ENCODE data around the gene NEK10. TPM values are rescaled to one million over a fixed set of nuclear protein-coding genes. Genes with fewer than 3 reads are reported as not detected.

Gene NEK10
- total RNA-seq, 4 donors from 2014 or later, result 1.6 to 2.6 (median 2.0) TPM

DNA sequence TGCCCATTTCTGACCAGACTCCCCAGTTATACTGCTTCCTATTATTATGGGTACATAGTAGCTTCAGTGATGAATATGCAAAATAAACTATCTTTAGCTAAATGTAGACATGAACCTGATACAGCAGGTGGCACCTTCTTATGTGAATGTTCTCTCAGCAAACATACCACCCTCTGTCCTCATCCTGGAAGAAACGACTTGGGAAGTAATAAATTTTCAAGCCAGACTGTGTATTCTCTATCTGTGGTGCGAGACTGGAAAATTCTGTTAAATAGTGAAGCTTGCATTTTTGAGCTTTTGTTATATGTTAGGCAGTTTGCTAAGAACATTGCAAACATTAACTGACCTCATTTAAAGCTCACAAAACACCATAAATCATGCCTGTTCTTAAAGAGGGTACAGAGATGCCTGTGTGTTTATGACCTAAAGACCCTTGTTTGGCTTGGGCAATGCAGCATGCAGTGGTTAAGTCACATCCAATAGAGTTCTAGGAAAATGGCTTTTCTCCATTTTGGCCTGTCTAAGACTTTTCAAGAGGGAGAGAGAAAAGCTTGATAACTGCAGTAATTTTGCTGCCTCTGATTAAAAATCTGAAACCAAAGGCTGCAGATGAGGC is 287.1 kb downstream of the NEK10 start:
- 60 to 64% methylated on average over 2 of the region's 2 CpGs for WGBS, 2 donors
- Histone ChIP-seq H3K36me3 (no peaks in the 10 kb centered on the region), H3K27me3 (no peaks in the 10 kb centered on the region), H3K9me3 (no peaks in the 10 kb centered on the region), H3K4me3 (replicated peaks in 1 of 3) (no peak overlapping the region), H3K27ac (no peak overlapping the region), H3K4me1 (no peaks in the 10 kb centered on the region)
- DNase-seq, result no peak
- intact Hi-C loops (cut with DNase I), result no loop called here
- TF ChIP-seq, protein P1, sequence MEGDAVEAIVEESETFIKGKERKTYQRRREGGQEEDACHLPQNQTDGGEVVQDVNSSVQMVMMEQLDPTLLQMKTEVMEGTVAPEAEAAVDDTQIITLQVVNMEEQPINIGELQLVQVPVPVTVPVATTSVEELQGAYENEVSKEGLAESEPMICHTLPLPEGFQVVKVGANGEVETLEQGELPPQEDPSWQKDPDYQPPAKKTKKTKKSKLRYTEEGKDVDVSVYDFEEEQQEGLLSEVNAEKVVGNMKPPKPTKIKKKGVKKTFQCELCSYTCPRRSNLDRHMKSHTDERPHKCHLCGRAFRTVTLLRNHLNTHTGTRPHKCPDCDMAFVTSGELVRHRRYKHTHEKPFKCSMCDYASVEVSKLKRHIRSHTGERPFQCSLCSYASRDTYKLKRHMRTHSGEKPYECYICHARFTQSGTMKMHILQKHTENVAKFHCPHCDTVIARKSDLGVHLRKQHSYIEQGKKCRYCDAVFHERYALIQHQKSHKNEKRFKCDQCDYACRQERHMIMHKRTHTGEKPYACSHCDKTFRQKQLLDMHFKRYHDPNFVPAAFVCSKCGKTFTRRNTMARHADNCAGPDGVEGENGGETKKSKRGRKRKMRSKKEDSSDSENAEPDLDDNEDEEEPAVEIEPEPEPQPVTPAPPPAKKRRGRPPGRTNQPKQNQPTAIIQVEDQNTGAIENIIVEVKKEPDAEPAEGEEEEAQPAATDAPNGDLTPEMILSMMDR (IDR thresholded peaks at IDR 0.05), result no peak
- no peak for TF ChIP-seq POLR2A (IDR thresholded peaks at IDR 0.05)

DNA sequence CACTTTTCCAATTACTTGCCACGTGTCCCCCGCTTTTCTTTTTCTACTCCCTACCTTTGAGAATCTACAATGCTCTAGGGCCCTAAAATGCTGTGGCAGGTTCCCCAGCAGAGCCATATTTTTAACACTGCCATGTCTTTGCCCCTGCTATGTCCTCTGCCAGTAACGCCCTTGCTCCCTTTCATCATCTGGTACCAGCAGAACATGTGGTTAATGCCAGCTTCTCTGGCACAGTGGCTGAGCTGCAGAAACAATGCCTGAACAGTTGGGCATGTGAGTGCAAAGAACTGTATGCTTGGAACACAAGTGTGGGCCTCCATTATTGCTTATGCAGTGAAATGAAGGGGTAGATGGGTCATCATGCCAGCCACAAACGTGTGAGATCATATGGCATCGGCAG is 287.6 kb downstream of the NEK10 start:
- TF ChIP-seq POLR2A (IDR thresholded peaks at IDR 0.05), result no peak
- TF ChIP-seq, protein P1 (IDR thresholded peaks at IDR 0.05), result no peak
- H3K27ac ChIP-seq, result no peak overlapping the region
- intact Hi-C loops (cut with DNase I), result no loop called here
- 84 to 87% methylated on average over 5 of the region's 5 CpGs for WGBS, 2 donors
- no peaks in the 10 kb centered on the region for H3K9me3 ChIP-seq
- H3K4me3 ChIP-seq (replicated peaks in 1 of 3), result no peak overlapping the region
- H3K36me3 ChIP-seq, result no peaks in the 10 kb centered on the region
- H3K27me3 ChIP-seq, result no peaks in the 10 kb centered on the region
- H3K4me1 ChIP-seq, result no peaks in the 10 kb centered on the region
- DNase-seq, result no peak

DNA sequence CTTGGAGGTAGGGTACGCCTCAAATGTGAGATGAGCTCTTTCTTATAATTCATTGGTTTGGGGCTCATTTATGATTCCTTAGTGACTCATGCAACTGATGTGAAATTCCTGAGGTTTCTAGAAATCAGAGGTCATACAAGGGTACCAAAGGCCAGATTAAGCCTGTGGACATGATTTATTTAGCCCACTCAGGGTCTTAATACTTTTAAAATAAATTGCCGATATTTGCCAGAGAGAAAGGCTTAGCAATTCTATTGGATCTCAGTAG is 289.0 kb downstream of the NEK10 start:
- Histone ChIP-seq H3K4me3 (replicated peaks in 1 of 3) (no peak overlapping the region), H3K36me3 (no peaks in the 10 kb centered on the region), H3K9me3 (no peaks in the 10 kb centered on the region), H3K27ac (no peak overlapping the region), H3K4me1 (no peaks in the 10 kb centered on the region), H3K27me3 (no peaks in the 10 kb centered on the region)
- WGBS, 2 donors, result 77 to 89% methylated on average over 2 of the region's 2 CpGs
- no peak for DNase-seq
- intact Hi-C loops (cut with DNase I), result no loop called here
- TF ChIP-seq, protein P1 (IDR thresholded peaks at IDR 0.05), result no peak
- no peak for TF ChIP-seq POLR2A (IDR thresholded peaks at IDR 0.05)

- H3K4me3 ChIP-seq (replicated peaks in 1 of 3), result no peak overlapping the region
- H3K9me3 ChIP-seq, result no peaks in the 10 kb centered on the region
- no peak for DNase-seq
- no peaks in the 10 kb centered on the region for H3K27me3 ChIP-seq
- TF ChIP-seq, protein P1 (IDR thresholded peaks at IDR 0.05), result no peak
- TF ChIP-seq POLR2A (IDR thresholded peaks at IDR 0.05), result no peak
- intact Hi-C loops (cut with DNase I), result no loop called here
- no peaks in the 10 kb centered on the region for H3K4me1 ChIP-seq
- no peaks in the 10 kb centered on the region for H3K36me3 ChIP-seq
- no peak overlapping the region for H3K27ac ChIP-seq
- 68 to 70% methylated on average over 5 of the region's 5 CpGs for WGBS, 2 donors
Observed at GRCh38 chr3:27079427-27080257, 289.5 kb downstream of the NEK10 start.

DNA sequence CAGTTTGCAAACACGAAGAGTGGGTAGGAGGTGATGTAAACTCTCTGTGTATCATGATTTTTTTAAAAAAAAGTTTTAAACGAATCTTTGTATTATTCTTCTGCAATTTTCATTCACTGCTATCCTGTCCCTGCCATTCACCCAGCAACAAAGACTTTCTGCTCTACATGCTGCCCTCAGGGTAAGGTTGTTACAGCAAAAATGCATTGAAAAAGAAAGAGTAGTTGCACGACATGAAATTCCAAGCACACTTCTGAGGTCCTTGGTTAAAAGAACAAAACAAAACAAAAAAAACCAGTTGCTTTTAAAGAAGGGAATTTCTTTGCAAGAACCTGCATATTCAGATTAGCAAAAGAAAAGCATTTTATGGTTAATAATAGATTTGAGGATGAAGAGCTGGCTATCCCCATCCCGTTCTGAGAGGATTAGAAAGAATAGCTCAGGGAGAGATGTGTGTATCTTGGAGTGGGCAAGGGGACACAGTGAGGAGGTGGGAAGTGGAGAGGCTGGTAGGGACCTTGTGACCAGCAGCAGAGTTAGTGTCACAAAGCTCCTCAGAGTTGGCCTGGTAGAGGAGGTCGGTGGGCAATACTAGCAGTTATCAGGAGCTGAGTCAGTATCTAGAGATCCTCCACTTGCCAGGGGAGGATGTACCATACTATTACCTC is 290.8 kb downstream of the NEK10 start:
- Histone ChIP-seq H3K4me3 (replicated peaks in 1 of 3) (no peak overlapping the region), H3K9me3 (no peaks in the 10 kb centered on the region), H3K36me3 (no peaks in the 10 kb centered on the region), H3K27ac (no peak overlapping the region), H3K4me1 (no peaks in the 10 kb centered on the region), H3K27me3 (no peaks in the 10 kb centered on the region)
- WGBS, 2 donors, result 46 to 54% methylated on average over 5 of the region's 5 CpGs
- no peak for TF ChIP-seq POLR2A (IDR thresholded peaks at IDR 0.05)
- TF ChIP-seq, protein P1 (IDR thresholded peaks at IDR 0.05), result no peak
- intact Hi-C loops (cut with DNase I), result no loop called here
- DNase-seq, result no peak

All from thyroid gland (tissue), 4 donors.